Measurements from ENCODE around the gene UTF1. TPM values are rescaled to one million over a fixed set of nuclear protein-coding genes. Genes with fewer than 3 reads are reported as not detected.

UTF1 gene
- total and polyA plus RNA-seq, 9 of the 15 experiments (the other 6 are each of a cell fraction or from before 2014, with no cell fraction given), result 0.35 to 0.46 TPM; not detected in 7

DNA sequence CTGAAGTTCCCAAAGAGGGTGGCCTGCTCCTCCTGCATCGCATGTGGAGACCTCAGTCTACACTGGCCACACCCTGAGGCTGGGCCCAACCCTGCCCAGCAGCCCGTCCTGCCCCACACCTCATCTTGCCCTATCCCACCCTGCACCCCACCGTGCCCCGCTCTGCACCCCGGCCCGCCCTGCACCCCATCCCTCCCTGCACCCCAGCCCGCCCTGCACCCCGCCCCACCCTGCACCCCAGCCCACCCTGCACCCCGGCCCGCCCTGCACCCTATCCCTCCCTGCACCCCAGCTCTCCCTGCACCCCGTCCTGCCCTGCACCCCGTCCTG is 22.2 kb downstream of the UTF1 start:
- Histone ChIP-seq H3K4me3 (no peak overlapping the region), H3K4me1 (replicated peaks in 1 of 2; ENCODE audit: control insufficient read depth in 2 of 2, insufficient read depth in 2 of 2, low read length in 2 of 2) (peaks cover 15 to 66% of the 10 kb centered on the region in 2 experiments; a peak in 4 of 5 replicates), H3K4me2 (ENCODE audit: insufficient read depth, low read length) (no peak overlapping the region), H3K79me2 (ENCODE audit: control insufficient read depth, insufficient read depth, low read length) (no peaks in the 10 kb centered on the region), H3K9me1 (ENCODE audit: control insufficient read depth, insufficient read depth, low read length) (no peaks in the 10 kb centered on the region), H2AFZ (ENCODE audit: low read depth, low read length) (no peak overlapping the region), H4K20me1 (replicated peaks; ENCODE audit: control insufficient read depth, insufficient read depth, low read length) (no peaks in the 10 kb centered on the region), H3K27me3 (ENCODE audit: control insufficient read depth in 2 of 2, insufficient read depth in 2 of 2, low read length in 2 of 2) (no peaks in the 10 kb centered on the region; a peak in 1 of 5 replicates), H3K27ac (ENCODE audit: extremely low read depth, low read depth, low read length) (no peak overlapping the region), H3K36me3 (ENCODE audit: control insufficient read depth, insufficient read depth, low read length) (no peaks in the 10 kb centered on the region), H3K9me3 (replicated peaks; ENCODE audit: control insufficient read depth, insufficient read depth, low read depth, low read length) (no peaks in the 10 kb centered on the region), H3K9ac (ENCODE audit: insufficient read depth in 1 of 2, low read depth in 2 of 2, low read length in 2 of 2) (no peak overlapping the region)
- DNase-seq (ENCODE audit: extremely low read depth in 1 of 4, low spot score in 3 of 4) (no peak), FAIRE-seq (no peak), ATAC-seq (no peak)
- no TSS peak for BruUV-seq (replicated peaks)
- TF ChIP-seq ZNF253 (CRISPR knock-in tag; conservative IDR thresholded peaks at IDR 0.05), result no peak
- TF ChIP-seq XRCC4 (IDR thresholded peaks at IDR 0.05; ENCODE audit: extremely low read depth, insufficient read depth, insufficient read length), result no peak
- no peak for TF ChIP-seq ZNF41 (CRISPR knock-in tag; conservative IDR thresholded peaks at IDR 0.05)
- TF ChIP-seq, protein P1, sequence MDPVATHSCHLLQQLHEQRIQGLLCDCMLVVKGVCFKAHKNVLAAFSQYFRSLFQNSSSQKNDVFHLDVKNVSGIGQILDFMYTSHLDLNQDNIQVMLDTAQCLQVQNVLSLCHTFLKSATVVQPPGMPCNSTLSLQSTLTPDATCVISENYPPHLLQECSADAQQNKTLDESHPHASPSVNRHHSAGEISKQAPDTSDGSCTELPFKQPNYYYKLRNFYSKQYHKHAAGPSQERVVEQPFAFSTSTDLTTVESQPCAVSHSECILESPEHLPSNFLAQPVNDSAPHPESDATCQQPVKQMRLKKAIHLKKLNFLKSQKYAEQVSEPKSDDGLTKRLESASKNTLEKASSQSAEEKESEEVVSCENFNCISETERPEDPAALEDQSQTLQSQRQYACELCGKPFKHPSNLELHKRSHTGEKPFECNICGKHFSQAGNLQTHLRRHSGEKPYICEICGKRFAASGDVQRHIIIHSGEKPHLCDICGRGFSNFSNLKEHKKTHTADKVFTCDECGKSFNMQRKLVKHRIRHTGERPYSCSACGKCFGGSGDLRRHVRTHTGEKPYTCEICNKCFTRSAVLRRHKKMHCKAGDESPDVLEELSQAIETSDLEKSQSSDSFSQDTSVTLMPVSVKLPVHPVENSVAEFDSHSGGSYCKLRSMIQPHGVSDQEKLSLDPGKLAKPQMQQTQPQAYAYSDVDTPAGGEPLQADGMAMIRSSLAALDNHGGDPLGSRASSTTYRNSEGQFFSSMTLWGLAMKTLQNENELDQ (CRISPR knock-in tag; IDR thresholded peaks at IDR 0.05; ENCODE audit: borderline replicate concordance), result no peak
- TF ChIP-seq IRF2 (CRISPR knock-in tag; IDR thresholded peaks at IDR 0.05), result no peak
- TF ChIP-seq TEAD4 (IDR thresholded peaks at IDR 0.05; ENCODE audit: low read length), result no peak
- no peak for TF ChIP-seq TEAD4 (CRISPR knock-in tag; IDR thresholded peaks at IDR 0.05; ENCODE audit: borderline replicate concordance)
- TF ChIP-seq KDM4B (IDR thresholded peaks at IDR 0.05; ENCODE audit: borderline replicate concordance in 2 of 2, low read depth in 1 of 2), result no peak
- no peak for TF ChIP-seq GATAD2A (IDR thresholded peaks at IDR 0.05)
- TF ChIP-seq, protein P2, sequence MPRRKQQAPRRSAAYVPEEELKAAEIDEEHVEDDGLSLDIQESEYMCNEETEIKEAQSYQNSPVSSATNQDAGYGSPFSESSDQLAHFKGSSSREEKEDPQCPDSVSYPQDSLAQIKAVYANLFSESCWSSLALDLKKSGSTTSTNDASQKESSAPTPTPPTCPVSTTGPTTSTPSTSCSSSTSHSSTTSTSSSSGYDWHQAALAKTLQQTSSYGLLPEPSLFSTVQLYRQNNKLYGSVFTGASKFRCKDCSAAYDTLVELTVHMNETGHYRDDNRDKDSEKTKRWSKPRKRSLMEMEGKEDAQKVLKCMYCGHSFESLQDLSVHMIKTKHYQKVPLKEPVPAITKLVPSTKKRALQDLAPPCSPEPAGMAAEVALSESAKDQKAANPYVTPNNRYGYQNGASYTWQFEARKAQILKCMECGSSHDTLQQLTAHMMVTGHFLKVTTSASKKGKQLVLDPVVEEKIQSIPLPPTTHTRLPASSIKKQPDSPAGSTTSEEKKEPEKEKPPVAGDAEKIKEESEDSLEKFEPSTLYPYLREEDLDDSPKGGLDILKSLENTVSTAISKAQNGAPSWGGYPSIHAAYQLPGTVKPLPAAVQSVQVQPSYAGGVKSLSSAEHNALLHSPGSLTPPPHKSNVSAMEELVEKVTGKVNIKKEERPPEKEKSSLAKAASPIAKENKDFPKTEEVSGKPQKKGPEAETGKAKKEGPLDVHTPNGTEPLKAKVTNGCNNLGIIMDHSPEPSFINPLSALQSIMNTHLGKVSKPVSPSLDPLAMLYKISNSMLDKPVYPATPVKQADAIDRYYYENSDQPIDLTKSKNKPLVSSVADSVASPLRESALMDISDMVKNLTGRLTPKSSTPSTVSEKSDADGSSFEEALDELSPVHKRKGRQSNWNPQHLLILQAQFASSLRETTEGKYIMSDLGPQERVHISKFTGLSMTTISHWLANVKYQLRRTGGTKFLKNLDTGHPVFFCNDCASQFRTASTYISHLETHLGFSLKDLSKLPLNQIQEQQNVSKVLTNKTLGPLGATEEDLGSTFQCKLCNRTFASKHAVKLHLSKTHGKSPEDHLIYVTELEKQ (CRISPR knock-in tag; IDR thresholded peaks at IDR 0.05), result no peak
- TF ChIP-seq MEIS2 (IDR thresholded peaks at IDR 0.05; ENCODE audit: partially characterized antibody), result no peak
- TF ChIP-seq ZNF76 (CRISPR knock-in tag; IDR thresholded peaks at IDR 0.05; ENCODE audit: borderline replicate concordance), result no peak
- no peak for TF ChIP-seq ZNF146 (CRISPR knock-in tag; IDR thresholded peaks at IDR 0.05; ENCODE audit: unreplicated experiment)
- no peak for TF ChIP-seq NCOR1 (IDR thresholded peaks at IDR 0.05)
- intact Hi-C loops (cut with micrococcal nuclease), result no loop called here
- in situ Hi-C loops (cut with MboI), result no loop called here
- WGBS (ENCODE audit: insufficient coverage, low coverage, missing lambda C conversion rate), result no CpG with 5 or more reads among the region's 12 CpGs
- POLR2A ChIA-PET, result no interaction called here
- CTCF ChIA-PET (ENCODE audit: low intra/inter-chr PET ratio), result no interaction called here

Measured in K562 (cell line).